Heart right ventricle (tissue), 16 donors: Measurements from ENCODE around the gene FAAH. TPM values are rescaled to one million over a fixed set of nuclear protein-coding genes. Genes with fewer than 3 reads are reported as not detected.
A peak's percentile ranks its signal among the peaks of the same experiment; 100 is the strongest.

Experiments used
- ATAC-seq, 8 donors: fragments of 200-7000 bp; cut with Tn5 transposase; one replicate each; pipeline ENCODE4 v1.9.1; 2020; ENCODE audit warnings: mild to moderate bottlenecking in 8 of 8, moderate library complexity in 8 of 8, moderate number of reproducible peaks in 1 of 8
- DNase-seq, 2 donors: peaks; one replicate each; pipeline ENCODE4 v3.0.0-alpha.2; 2020
- H3K27ac ChIP-seq, 10 donors: fragments of 200-600 bp; sonication (generic) in 2 of 10; one replicate each; pipeline versions ENCODE4 v1.5.0 to v1.8.0; 2020 to 2022; ENCODE audit warnings: mild to moderate bottlenecking in 3 of 10
- H3K27me3 ChIP-seq, 7 donors: fragments of 200-600 bp; one replicate each; pipeline ENCODE4 v1.8.0; 2021 to 2022; ENCODE audit warnings: mild to moderate bottlenecking in 2 of 7
- H3K36me3 ChIP-seq, 9 donors: fragments of 200-600 bp; sonication (generic) in 1 of 9; one replicate each; pipeline versions ENCODE4 v1.5.0 to v1.8.0; 2020 to 2022; ENCODE audit warnings: mild to moderate bottlenecking in 2 of 9
- H3K4me1 ChIP-seq, 9 donors: fragments of 200-600 bp; sonication (generic) in 1 of 9; one replicate each; pipeline versions ENCODE4 v1.5.0 to v1.8.0; 2020 to 2022; ENCODE audit warnings: mild to moderate bottlenecking in 4 of 9
- H3K4me3 ChIP-seq, 10 donors: fragments of 200-600 bp; sonication (generic) in 2 of 10; one replicate each; pipeline versions ENCODE4 v1.5.0 to v1.8.0; 2020 to 2022; ENCODE audit warnings: mild to moderate bottlenecking in 7 of 10, moderate library complexity in 2 of 10
- H3K9me3 ChIP-seq, 11 donors: fragments of 200-600 bp in 10 of 11; sonication (generic) in 2 of 11; one replicate each; pipeline versions ENCODE4 v1.5.0 to v1.8.0; 2013 to 2022; ENCODE audit warnings: mild to moderate bottlenecking in 2 of 11, control low read depth in 1 of 11, moderate library complexity in 1 of 11
- CTCF ChIP-seq, 9 donors: fragments of 200-600 bp; sonication (generic) in 2 of 9; IDR thresholded peaks; one replicate each; pipeline versions ENCODE4 v1.5.0 to v1.8.0; 2021 to 2022; ENCODE audit warnings: antibody characterized with exemption in 9 of 9, mild to moderate bottlenecking in 5 of 9, moderate library complexity in 1 of 9
- WGBS, 2 donors: extraction: QIAGEN DNeasy Blood & Tissue Kit; methylation state at CpG; one replicate each; pipeline ENCODE4 v1.1.7; 2013; ENCODE audit warnings: inconsistent platforms in 1 of 2; 5-methylcytosine and 5-hydroxymethylcytosine counted together
- intact Hi-C, 10 donors: fragments of 100-400 bp; cut with DNase I; formaldehyde crosslinking; loops; one replicate each; pipeline versions ENCODE4 v1.11.1 to v1.14.2; 2022
- polyA plus RNA-seq, 2 donors: library from polyadenylated mRNA; stranded (reverse); fragments of 200-250 nt; gene quantifications; one replicate each; pipeline ENCODE4 v1.2.3, GENCODE V29; 2013
- total RNA-seq, 10 donors: library from RNA; stranded (reverse); fragmentation: NEBNext Ultra II Directional in 3 of 10; extraction: Animal tissue kit (Norgen Biotek cat#: 25700) in 3 of 10; gene quantifications; one replicate each; pipeline versions ENCODE4 v1.2.1 to v1.2.4, GENCODE V29; 2021 to 2023
- donor health status: Arrhythmogenic right ventricular cardiomyopathy.
- donor health status: ischemic (EF 13 %, LVEDD 7.1; RV severe dilation, severe dysfunction).
- donor health status: healthy with polysubstance abuse.
- donor health status: DM: no; HTN: yes; CAD: no.
- donor health status: DM: no; HTN: no; CAD: no.
- donor health status: ischemic (EF 25% LVEDD 6.9; RV normal size, moderate dysfunction).
- donor health status: ischemic (EF 25% LVEDD 5.7; RV mildly dilated, moderate dysfunction).
- donor health status: healthy.
- donor health status: DM: yes; HTN: yes; CAD: no.
- donor health status: Ischemic cardiomyopathy.
- donor health status: ischemic (EF 35%, LVEDD 5.7; RV mildly dilated, moderate dysfunction).
- donor health status: nonischemic (EF 11% LVEDD 7.7; RV severe dilation, severe dysfunction).
- donor health status: DM: yes; HTN: yes; CAD: no.
- donor health status: PGD.
- donor health status: ischemic (EF 29% LVEDD 5.4; RV normal size, mild dysfunction).
- donor health status: nonischemic (EF 23%, LVEDD 6.1; RV moderate dilation, normal function).

Gene FAAH
- total and polyA plus RNA-seq, 12 donors, result 1.8 to 16.4 (median 3.1) TPM

- TF ChIP-seq CTCF (IDR thresholded peaks at IDR 0.05), result peak; percentile 72 to 93 (median 88)
- 10 to 11% methylated on average over 25 of the region's 25 CpGs for WGBS, 2 donors
- Histone ChIP-seq H3K4me1 (peaks cover 0 to 14% (median 3%) of the 10 kb centered on the region in 9 donors), H3K4me3 (peak overlapping the region in 9 of 10 donors; percentile 25 to 51 (median 47)), H3K27ac (peak overlapping the region in 1 of 10 donors; percentile 50), H3K36me3 (no peaks in the 10 kb centered on the region), H3K27me3 (peaks cover 0 to 28% (median 14%) of the 10 kb centered on the region in 7 donors), H3K9me3 (no peaks in the 10 kb centered on the region)
- ATAC-seq, result peak; percentile 54 to 83 (median 79)
- intact Hi-C loops, result loop anchor here in 4 of 10 donors (10.0 kb wide), 1 partner anchor 282 kb away; no protein-coding TSS in a partner anchor
- peak; percentile 72 to 73 for DNase-seq
Measured at GRCh38 chr1:46442317-46443161, 48.4 kb downstream of the FAAH start.

- no peaks in the 10 kb centered on the region for H3K36me3 ChIP-seq
- intact Hi-C loops, result loop anchor here in 4 of 10 donors (10.0 kb wide), 1 partner anchor 280 kb away; no protein-coding TSS in a partner anchor
- no peaks in the 10 kb centered on the region for H3K9me3 ChIP-seq
- DNase-seq (no peak), ATAC-seq (no peak)
- H3K27ac ChIP-seq, result no peak overlapping the region
- no peak overlapping the region for H3K4me3 ChIP-seq
- H3K27me3 ChIP-seq, result peaks cover 5 to 40% (median 28%) of the 10 kb centered on the region in 7 donors
- H3K4me1 ChIP-seq, result peaks cover 3 to 27% (median 11%) of the 10 kb centered on the region in 9 donors
- TF ChIP-seq CTCF (IDR thresholded peaks at IDR 0.05), result no peak
- WGBS, 2 donors, result 83% methylated on average over 3 of the region's 3 CpGs
Measured at GRCh38 chr1:46444466-46444865, 50.3 kb downstream of the FAAH start.

GRCh38 chr1:46445773-46446256 is 51.7 kb downstream of the FAAH start:
- Histone ChIP-seq H3K4me3 (no peak overlapping the region), H3K27ac (no peak overlapping the region), H3K36me3 (no peaks in the 10 kb centered on the region), H3K27me3 (peaks cover 5 to 50% (median 32%) of the 10 kb centered on the region in 7 donors), H3K4me1 (peaks cover 3 to 27% (median 11%) of the 10 kb centered on the region in 9 donors), H3K9me3 (no peaks in the 10 kb centered on the region)
- no peak for TF ChIP-seq CTCF (IDR thresholded peaks at IDR 0.05)
- no peak for DNase-seq
- no peak for ATAC-seq
- WGBS, 2 donors, result 63 to 66% methylated on average over 3 of the region's 3 CpGs
- intact Hi-C loops, result loop anchor here (1.0 to 10.0 kb wide), 6 partner anchors 81 to 281 kb away; no protein-coding TSS in a partner anchor

GRCh38 chr1:46446646-46447498 is 52.8 kb downstream of the FAAH start:
- 31 to 38% methylated on average over 15 of the region's 15 CpGs for WGBS, 2 donors
- TF ChIP-seq CTCF (IDR thresholded peaks at IDR 0.05), result peak; percentile 59 to 93 (median 87)
- intact Hi-C loops, result loop anchor here (1.0 to 10.0 kb wide), 6 partner anchors 80 to 280 kb away; no protein-coding TSS in a partner anchor

More at GRCh38 chr1:46446646-46447498, 52.8 kb downstream of the FAAH start:
- DNase-seq (peak; percentile 71 to 78), ATAC-seq (peak; percentile 44 to 74 (median 62))
- Histone ChIP-seq H3K9me3 (no peaks in the 10 kb centered on the region), H3K27me3 (peaks cover 5 to 60% (median 36%) of the 10 kb centered on the region in 7 donors), H3K4me1 (peaks cover 3 to 27% (median 11%) of the 10 kb centered on the region in 9 donors), H3K36me3 (no peaks in the 10 kb centered on the region), H3K27ac (no peak overlapping the region), H3K4me3 (no peak overlapping the region)
